ENCODE results near the gene ANKRD40CL.

ANKRD40CL gene

GRCh38 chr17:50719924-50720794 lies 47.2 kb downstream of the ANKRD40CL start:
- peak overlapping the region; percentile 95 for H3K4me3 ChIP-seq (ENCODE audit: low read depth, low read length)
- no peak for TF ChIP-seq CTCF (IDR thresholded peaks at IDR 0.05; ENCODE audit: insufficient read depth, low read depth, low read length, missing control alignments)
- DNase-seq (ENCODE audit: low read depth) = no peak

- TF ChIP-seq CTCF (IDR thresholded peaks at IDR 0.05; ENCODE audit: insufficient read depth, low read depth, low read length, missing control alignments) = no peak
- H3K4me3 ChIP-seq (ENCODE audit: low read depth, low read length) = peak within 1 kb of the TSS; percentile 95
- DNase-seq (ENCODE audit: low read depth) = peak; percentile 97
Observed at GRCh38 chr17:50719144-50719923, 48.0 kb downstream of the ANKRD40CL start, which contains the start of gene LUC7L3. LUC7L3 (plus strand) TSS chr17:50719603; CDS start chr17:50719733, 130 bp downstream.

GRCh38 chr17:50715471-50715870 lies 51.8 kb downstream of the ANKRD40CL start:
- TF ChIP-seq CTCF (IDR thresholded peaks at IDR 0.05; ENCODE audit: insufficient read depth, low read depth, low read length, missing control alignments) = no peak
- no peak overlapping the region for H3K4me3 ChIP-seq (ENCODE audit: low read depth, low read length)
- no peak for DNase-seq (ENCODE audit: low read depth)

- no peak for DNase-seq (ENCODE audit: low read depth)
- H3K4me3 ChIP-seq (ENCODE audit: low read depth, low read length) = no peak overlapping the region
- no peak for TF ChIP-seq CTCF (IDR thresholded peaks at IDR 0.05; ENCODE audit: insufficient read depth, low read depth, low read length, missing control alignments)
Observed at GRCh38 chr17:50712641-50713040, 54.7 kb downstream of the ANKRD40CL start.

All from GM12865 (cell line).